Posterior cingulate gyrus (tissue), 11 donors: ENCODE results near the gene RFLNA.
A peak's percentile ranks its signal among the peaks of the same experiment; 100 is the strongest.
"Not testable (repeated sequence)": the region's sequence is repeated elsewhere in the genome, so short reads cannot be mapped to it uniquely, and the experiment has no call there.

ENCODE experiments used
- DNase-seq, 10 donors: peaks; one replicate each; pipeline versions ENCODE4 v3.0.0 to v3.0.0-alpha.2; 2020 to 2021; ENCODE audit warnings: mixed read lengths in 3 of 10
- intact Hi-C: fragments of 100-400 bp; cut with DNase I; formaldehyde crosslinking; loops from one replicate; pipeline ENCODE4 v1.15.1; 2023

Gene RFLNA

DNA sequence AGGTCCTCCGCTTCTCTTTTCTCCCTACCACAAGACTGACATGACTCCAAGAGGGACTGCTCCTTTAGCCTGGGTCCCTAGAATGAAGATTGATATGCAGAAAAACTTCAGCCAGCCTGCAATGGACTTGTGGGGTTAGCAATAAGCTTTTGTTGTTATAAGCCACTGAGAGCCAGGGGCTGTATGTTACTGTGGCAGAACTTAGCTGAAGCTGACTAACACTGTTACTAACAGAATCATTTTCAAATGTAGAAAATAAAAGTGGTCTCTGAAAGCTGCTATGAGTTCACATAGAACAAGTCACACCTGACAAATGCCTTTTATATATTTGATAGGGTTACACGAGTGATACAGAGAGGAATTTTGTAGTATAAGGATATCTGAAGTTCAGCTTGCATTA is 13.6 kb upstream of the RFLNA start:
- DNase-seq: no peak
- intact Hi-C loops: no loop called here

DNA sequence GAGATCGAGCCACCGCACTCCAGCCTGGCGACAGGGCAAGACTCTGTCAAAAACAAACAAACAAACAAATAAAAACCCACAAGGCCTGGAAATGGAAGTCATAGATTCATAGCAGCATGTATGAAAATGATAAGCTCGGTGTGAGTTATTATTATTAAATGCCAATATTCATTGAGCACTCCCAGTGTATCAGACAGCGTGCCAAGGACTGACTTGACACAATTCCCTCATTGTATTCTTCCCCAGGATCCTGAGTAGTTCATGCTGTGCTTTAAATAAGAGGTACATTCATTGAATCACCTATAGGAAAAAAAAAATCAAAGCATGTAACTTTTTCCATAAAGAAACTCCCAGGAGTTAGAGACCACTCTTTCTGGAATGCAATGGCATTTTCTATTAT is 12.6 kb upstream of the RFLNA start:
- DNase-seq: no peak
- intact Hi-C loops: no loop called here

DNA sequence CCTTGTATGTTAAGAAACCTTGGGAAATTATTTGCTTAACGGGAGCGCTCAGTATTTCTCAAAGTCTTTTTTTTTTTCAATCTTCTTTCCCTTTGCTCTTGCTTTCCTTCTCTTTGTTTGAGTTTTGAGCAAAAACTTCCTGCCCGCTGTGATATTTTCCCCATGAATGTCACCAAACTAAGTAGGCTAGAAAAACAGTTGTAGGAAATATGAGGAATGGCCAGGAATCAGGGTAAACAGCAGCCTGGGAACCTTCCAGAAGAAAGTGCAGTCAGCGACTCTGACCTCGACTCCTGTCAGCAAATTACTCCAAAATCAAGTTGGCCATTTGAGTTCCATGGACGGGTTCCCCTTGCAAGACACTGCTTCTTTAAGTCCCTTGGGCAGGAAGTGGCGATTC is 11.6 kb upstream of the RFLNA start:
- no peak for DNase-seq
- intact Hi-C loops: no loop called here

DNA sequence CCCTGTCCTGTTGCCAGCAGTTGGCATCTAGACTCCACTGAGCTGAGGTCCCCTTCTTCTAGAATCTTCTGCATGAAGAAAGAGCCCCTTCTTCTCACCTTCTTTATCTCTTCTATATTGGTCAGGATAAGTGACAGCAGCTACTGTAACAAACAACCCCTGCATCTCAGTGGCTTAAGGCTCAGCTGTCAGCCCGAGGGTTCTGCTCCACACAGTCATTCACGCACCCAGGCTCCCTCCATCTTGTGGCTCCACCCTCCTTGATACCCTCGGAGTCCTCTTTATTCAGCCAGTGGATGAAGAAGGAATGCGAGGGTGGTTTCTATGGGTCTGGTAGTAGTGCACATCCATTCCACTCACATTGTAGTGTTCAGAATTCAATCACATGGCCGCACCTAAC is 10.5 kb upstream of the RFLNA start:
- peak in 1 of 10 donors; percentile 52 for DNase-seq
- intact Hi-C loops: no loop called here

DNA sequence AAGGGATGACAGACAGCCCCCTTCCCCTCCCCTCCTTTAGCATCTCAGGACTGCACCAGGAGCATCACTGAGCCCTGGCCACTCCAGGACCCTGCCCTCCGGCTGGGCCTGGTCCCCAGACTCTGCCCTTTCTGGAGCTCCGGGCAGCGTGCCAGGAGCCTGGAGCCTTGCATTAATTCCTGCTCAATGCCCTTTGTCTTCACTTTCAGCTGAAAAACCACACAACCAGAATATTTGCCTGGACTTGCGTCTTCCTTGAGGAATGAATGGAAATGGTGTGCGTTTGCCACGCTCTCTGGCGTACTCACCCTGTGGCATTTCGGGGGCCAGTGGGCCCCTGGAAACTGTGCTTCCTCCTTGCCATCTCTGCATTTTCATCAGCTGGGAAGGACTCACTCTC is 8.5 kb upstream of the RFLNA start:
- DNase-seq: peak in 3 of 10 donors; percentile 39 to 84 (median 70)
- intact Hi-C loops: no loop called here

DNA sequence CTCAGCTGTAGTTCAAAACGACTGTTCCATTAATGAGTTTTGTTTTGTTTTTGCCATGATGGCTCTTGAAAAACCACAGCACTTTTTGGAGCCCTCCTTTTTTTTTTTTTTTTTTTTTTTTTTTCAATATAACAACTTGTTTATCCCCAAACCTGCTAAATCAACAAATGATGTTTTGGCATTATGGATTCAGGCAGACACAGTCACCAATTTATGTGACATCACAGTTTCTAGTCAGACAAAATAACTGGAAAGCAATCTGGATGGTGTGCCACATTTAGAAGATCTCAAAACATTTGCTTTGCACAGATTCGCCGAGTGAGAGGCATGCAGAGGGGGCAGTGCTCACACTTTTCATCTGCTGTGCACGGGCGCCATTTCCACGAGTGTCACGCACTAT is 7.9 kb upstream of the RFLNA start:
- peak in 1 of 10 donors; percentile 40 for DNase-seq
- intact Hi-C loops: no loop called here

DNA sequence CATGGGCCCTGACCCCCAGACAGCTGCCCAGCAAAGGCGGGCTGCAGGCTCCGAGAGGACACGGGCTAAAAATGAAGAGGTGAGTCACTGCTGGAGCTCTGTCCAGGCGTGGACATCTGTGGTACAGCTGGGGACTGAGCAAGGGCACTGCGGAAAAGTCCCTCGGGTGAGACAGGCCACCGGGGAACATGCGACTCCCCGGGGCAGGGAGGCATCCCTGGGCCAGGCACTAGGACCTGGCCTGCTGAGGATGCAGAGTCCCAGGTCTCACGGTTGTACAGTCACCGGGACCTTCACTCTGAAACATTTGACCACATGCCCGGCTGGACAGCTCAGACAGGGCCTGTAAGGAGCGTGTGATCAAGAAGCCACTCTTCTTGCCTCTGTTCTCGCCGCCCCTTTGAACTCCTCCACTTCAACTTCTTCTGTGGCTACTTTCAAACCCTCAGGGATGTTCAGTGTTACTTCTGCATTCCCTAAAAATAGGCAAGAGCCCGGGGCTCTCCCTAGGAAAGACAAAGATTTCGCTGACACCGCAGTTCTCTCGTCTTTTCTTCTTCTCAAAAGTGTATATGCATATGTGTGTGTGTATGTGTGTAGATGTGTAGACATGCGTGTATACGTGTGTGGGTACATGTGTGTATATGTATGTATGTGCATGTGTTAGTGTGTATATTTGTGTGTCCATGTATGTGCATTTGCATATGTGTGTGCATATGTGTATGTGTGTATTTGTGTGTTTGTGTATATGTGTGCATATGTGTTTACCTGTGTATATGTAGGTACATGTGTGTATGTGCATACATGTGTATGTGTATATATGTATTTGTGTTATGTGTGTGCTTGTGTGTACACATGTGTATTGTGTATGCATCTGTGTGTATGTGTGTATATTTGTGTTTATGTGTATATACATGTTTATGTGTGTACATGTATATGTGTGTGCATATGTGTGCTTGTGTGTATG is 5.0 kb upstream of the RFLNA start:
- intact Hi-C loops: no loop called here
- DNase-seq: peak in 2 of 10 donors; percentile 37 to 81

DNA sequence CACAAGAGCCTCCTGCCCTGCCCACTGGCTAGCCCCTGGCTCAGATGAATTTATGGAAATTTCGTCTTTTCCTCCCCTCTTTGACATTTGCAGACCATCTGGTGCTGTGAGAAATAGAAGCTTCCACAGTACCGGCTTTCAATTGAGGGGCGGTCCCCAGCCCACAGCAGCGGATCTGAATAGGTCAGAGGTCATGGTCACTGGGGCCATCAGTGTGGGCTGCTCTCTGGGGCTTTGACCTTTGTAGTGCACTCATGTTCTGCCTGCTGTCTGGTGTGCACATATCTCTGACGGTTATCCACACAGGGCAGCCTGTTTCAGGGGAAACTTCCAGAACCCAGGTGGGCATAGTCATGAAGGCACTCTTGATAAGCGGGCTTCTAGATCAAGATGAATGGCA is 2.5 kb upstream of the RFLNA start:
- DNase-seq: peak in 2 of 10 donors; percentile 9 to 56
- intact Hi-C loops: no loop called here

DNA sequence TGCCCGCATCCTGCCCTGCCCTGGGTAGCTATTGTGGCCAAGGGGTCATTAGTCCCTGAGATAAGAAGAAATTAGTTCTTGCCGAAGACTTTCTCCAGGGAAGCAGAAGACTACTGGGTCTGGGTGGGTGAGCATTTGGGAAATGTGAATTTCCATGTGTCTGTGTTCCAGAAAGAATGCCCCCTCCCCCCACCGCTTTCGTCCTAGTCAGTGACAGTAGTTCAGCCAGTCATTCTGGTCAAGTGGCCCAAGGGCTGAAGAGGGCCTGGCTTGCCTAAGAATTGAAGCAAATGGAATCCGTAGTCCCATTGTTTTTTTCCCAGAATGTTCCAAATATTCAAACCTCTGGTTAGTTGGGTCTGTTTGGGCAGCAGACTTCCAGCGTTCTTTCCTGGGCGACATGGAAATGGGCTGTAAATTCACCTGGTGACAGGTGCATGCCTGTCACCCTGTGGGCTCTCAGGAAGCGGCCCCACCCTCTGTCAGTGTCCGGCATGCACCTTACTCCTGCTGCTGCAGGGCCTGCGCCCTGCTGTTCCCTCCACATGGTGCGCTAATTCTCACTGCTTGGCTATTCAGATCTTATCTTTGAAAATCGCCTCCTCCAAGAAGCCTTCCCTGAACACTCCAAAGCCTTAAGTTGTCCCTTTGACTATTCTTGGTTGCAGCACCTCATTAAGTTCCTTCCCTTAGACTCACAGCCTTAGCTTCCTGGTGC is 1.4 kb upstream of the RFLNA start:
- DNase-seq: peak in 3 of 10 donors; percentile 5 to 43 (median 28)
- intact Hi-C loops: no loop called here

DNA sequence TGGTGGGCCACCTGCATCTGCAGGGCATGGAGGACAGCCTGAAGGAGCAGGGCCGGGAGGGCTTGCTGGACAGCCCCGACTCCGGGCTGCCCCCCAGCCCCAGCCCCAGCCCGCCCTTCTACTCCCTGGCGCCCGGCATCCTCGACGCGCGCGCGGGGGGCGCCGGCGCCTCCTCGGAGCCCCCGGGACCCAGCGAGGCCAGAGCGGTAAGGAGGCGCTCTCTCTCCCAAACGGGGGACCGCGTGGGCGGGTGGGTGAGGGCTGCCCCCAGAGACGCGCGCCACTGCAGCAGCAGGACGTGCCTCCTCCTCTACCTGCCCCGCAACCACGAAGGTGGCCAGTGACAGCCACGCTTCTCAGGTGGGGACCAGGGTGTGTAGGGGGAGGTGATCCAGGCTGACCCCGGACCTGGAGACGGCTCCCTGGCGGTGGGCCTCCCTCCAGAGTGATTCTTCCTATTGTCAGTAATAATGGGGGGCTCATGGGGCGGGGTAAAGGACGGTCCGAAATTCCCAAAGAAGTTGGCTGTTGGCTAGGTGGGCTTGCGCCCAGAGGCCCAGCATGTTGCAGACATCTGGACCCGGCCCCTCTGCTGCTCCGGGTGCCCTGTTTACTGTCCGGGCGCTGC is 652 bp downstream of the RFLNA start:
- peak in 3 of 10 donors; percentile 47 to 74 (median 72) for DNase-seq
- intact Hi-C loops: no loop called here

DNA sequence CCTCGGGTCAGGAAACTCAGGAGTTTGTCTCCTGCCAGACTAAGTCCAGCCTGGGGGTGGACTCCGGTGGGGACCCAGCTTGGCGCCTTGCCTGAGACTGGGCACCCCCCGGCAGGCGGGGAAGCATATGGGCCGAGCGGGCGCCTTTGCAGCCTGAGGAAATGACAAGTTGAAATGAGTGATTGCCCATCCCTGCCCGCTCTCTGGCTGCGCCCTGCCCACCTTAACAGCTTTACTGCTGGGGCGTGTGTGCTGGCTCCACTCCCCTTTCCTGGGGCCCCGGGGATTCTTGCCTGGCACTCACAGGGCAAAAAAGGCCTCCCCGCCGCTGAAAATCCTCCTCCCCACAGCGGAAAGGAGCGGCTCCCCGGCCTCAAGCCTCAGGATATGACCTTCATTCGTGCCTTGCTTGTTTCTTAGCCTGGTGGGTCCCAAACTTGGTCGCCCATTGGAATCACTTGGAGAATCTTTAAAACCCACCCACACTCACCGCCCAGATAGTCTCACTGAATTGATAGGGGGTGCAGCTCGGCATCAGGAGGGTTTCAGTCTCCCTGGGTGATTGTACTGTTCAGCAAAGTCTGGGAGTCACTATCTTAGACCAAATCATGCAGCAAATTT is 1.5 kb downstream of the RFLNA start:
- intact Hi-C loops: no loop called here
- peak in 3 of 10 donors; percentile 62 to 82 (median 79) for DNase-seq

DNA sequence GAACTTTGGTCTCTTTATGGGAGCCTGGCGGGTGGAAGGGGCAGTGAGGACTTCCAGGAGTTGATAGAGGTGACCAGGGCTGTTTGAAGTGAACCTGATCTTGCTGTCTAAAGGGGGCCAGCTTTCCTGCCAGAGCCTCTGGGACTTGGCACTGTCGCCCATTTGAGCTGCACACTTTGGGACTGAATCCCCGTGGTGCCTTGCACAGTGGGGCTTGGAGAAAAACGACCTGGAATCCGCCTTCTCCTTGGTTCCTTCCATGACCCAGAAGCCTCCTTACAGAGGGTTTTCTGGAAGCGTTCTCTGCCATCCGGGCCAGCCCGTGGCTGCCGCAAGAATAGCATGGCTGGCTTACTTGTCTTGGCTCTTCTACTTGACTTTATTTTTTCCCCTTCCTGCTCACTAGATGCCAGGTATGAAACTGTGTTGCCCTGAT is 2.0 kb downstream of the RFLNA start:
- peak in 3 of 10 donors; percentile 64 to 70 (median 67) for DNase-seq
- intact Hi-C loops: no loop called here

DNA sequence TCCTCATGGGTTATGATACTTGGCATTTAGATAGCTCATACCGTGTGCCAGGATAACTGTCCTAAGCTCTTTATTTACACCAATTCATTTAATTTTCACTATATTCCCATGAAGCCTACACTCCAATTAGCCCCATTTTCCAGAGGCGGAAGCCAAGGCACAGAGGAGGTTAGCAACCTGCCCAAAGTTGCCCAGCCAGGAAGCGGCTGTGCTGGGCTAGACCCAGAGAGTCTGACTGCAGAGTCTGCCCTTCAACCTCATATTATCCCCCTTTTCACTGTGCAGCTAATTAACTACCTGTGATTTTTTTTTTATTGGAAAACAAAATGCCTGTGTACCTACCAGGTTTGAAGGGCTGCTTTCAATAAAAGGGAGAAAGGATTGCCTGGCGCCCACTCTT is 2.5 kb downstream of the RFLNA start:
- intact Hi-C loops: no loop called here
- peak in 1 of 10 donors; percentile 26 for DNase-seq

DNA sequence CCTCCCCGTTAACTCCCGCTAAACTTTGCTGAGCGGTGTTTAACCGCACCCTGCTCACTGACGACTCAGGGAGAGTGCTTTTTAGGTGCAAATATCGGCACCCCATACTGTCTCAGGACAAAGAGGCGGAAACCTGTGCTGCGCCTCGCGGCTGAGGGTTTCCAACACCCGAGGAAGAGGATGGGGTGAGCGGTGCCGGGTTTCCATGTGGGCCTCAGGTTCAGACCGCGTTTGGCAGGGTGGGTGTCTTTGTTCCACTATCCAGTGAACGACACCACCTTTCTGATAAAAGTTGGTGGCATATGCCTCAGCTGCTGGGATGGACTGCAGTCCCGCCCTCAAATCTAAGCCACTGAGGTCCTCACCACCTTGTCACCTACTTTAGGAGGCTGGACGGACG is 3.0 kb downstream of the RFLNA start:
- intact Hi-C loops: no loop called here
- peak in 3 of 10 donors; percentile 33 to 70 (median 70) for DNase-seq

DNA sequence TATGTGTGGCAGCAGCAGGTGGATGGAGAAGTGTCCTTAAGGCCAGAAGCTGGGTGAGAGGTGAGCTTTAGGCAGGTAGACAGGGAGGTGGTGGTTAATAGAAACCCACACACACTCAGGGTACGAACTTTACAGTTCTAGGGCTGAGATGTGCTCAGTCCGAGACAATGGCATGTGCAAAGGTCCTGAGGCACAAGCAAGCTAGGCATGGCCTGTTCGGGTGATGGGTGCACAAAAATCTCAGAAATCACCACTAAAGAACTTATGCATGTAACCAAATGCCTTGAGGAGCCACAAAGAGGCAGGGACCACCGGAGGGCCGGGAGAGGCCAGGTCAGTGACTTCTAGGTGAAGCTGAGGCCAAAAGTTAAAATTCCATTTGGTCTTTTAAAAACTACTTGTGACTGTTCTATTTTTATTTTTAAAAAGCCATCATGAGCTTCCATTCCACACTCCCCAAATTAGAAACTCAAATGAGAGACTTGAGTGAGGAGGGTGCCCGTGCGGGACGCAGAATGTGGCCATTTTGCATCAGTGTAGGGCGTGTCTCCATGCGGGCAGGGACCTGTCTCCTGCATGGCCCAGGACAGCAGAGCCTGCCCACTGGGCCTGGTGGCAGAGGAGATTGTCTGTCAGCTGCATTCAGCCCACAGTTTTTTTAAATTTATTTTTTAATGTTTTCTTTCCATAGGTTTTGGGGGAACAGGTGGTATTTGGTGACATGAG is 4.0 kb downstream of the RFLNA start:
- peak in 2 of 10 donors; percentile 52 to 61 for DNase-seq
- intact Hi-C loops: no loop called here

DNA sequence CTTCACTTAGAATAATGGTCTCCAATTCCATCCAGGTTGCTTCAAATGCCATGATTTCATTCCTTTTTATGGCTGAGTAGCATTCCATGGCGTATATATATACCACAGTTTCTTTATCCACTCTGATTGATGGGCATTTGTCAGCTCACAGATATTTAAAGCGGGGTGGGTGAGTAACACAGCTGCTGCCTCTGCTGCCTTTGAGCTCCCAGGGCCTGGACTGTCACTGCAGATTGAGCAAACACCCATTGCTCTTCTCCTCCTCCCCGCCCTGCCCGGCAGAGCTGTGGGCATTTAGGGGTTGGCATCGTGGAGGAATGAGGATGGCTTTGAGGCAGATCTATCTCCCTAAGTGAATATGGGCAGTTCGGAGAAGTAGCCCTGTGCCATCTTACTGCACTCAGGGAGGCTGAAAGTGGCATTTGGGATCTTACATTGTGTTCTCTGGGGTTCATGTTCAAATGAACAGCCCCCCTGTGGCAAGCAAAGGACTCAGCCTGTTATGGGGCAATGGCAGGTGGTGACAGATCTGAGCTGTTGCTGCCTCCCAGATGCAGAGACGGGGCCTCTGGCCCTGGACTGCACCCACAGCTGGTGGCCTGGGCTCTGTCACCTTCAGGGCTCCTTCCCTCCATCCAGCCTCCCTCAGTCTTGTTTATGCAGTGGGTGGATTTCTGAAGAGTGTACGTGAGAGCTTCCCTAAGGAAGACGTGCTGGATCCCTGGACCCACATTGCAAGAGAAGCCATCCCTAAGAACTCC is 4.9 kb downstream of the RFLNA start:
- peak in 2 of 10 donors; percentile 33 to 57 for DNase-seq
- intact Hi-C loops: no loop called here

DNA sequence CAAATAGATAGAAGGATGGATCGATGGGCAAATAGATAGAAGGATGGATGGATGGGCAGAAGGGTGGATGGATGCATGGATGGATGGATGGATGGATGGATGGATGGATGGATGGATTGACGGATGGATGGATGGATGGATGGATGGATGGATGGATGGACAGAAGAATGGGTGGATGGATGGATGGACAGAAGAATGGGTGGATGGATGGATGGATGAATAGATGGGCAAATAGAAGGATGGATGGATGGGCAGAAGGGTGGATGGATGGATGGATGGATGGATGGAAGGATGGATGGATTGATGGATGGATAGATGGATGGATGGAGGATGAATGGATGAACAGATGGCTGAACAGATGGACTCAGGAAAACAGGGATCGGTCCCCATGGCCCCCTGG is 5.8 kb downstream of the RFLNA start:
- DNase-seq: peak in 1 of 10 donors; percentile 24
- intact Hi-C loops: not testable (repeated sequence)

DNA sequence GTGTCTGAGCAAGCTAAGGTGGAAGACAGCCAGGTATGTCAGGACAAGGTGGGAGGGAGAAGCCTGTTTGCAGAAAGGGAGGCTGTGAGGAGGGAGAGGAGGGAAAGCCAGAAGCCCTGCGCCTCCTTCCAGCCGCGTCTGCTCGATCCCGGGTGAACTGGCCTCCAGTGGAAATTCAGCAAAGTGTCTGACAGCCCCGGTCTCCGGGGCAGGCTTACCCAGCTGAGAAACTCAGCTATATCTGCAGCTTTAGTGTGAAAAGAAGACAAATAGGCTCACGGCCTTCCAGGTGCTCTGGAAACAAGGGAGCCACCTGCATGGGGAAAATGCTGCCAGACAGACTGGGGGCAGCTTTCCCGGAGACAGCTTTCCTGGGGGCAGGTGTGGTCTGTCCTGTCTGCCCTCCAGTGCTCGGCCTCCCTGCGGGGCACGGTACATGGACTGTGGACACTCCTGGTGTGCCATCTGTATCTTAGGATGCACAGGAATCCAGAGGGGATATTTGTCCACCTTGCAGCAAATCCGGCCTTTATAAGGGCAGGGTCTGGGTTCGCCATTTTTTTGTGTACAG is 6.3 kb downstream of the RFLNA start:
- intact Hi-C loops: no loop called here
- DNase-seq: peak in 2 of 10 donors; percentile 19 to 67
